T-cell (primary cell): ENCODE measurements around the gene VPS72. TPM values are rescaled to one million over a fixed set of nuclear protein-coding genes. Genes with fewer than 3 reads are reported as not detected.
"Not testable (repeated sequence)": the region's sequence is repeated elsewhere in the genome, so short reads cannot be mapped to it uniquely, and the experiment has no call there.

ENCODE experiments used
- ATAC-seq, 4 experiments: fragments of 200-7000 bp in 3 of 4; fragments of 150-1000 bp in 1 of 4; cut with Tn5 transposase; replicated peaks in 1 of 4; 1 replicate in 3 of 4; 2 replicates in 1 of 4; pipeline ENCODE4 v1.10.0; 2021; ENCODE audit warnings: moderate library complexity in 3 of 4, mild to moderate bottlenecking in 2 of 4, moderate number of reproducible peaks in 1 of 4
- CTCF ChIA-PET, 2 donors: fragments of 300-600 bp; sonication (Branson Sonifier 250); formaldehyde crosslinking; loops; one replicate each; lab custom pipeline; 2022; ENCODE audit warnings: antibody characterized with exemption in 2 of 2; lab: Charles Lee
- POLR2A ChIA-PET, 2 donors: fragments of 300-600 bp; sonication (Branson Sonifier 250); formaldehyde crosslinking; loops; one replicate each; lab custom pipeline; 2022; ENCODE audit warnings: antibody characterized with exemption in 2 of 2; lab: Charles Lee
- DNase-seq, 35 experiments: peaks; one replicate each; pipeline versions ENCODE4 v3.0.0 to v3.0.0-alpha.2; 2013 to 2023
- H3K27ac ChIP-seq: one replicate; pipeline ENCODE4 v1.5.1; 2013; ENCODE audit warnings: low read length
- H3K27me3 ChIP-seq, 2 experiments: replicated peaks in 1 of 2; 1 replicate in 1 of 2; 2 replicates in 1 of 2; pipeline versions ENCODE4 v1.6.1 to v1.7.0; 2013; ENCODE audit warnings: low read length in 1 of 2, mixed read lengths in 1 of 2; ENCODE audit not compliant: control insufficient read depth in 2 of 2, insufficient read depth in 2 of 2; ENCODE audit errors: extremely low read depth in 1 of 2
- H3K36me3 ChIP-seq, 2 donors: 1 replicate in 1 of 2; 2 replicates in 1 of 2; pipeline versions ENCODE4 v1.6.1 to v1.7.0; 2013; ENCODE audit warnings: low read length in 1 of 2; ENCODE audit not compliant: control insufficient read depth in 2 of 2, insufficient read depth in 1 of 2; ENCODE audit errors: extremely low read depth in 1 of 2
- H3K4me1 ChIP-seq, 2 experiments: 1 replicate in 1 of 2; 2 replicates in 1 of 2; pipeline versions ENCODE4 v1.6.1 to v1.7.0; 2013; ENCODE audit warnings: low read length in 2 of 2, mixed read lengths in 1 of 2; ENCODE audit not compliant: insufficient read depth in 2 of 2, control insufficient read depth in 1 of 2; ENCODE audit errors: extremely low read depth in 1 of 2
- H3K4me3 ChIP-seq, 2 donors: 1 replicate in 1 of 2; 2 replicates in 1 of 2; pipeline versions ENCODE4 v1.5.1 to v1.7.0; 2013; ENCODE audit warnings: mild to moderate bottlenecking in 2 of 2, low read length in 1 of 2, moderate library complexity in 1 of 2; ENCODE audit not compliant: control insufficient read depth in 1 of 2; ENCODE audit errors: extremely low read depth in 1 of 2
- H3K9me3 ChIP-seq: 2 replicates; pipeline ENCODE4 v1.7.0; 2013
- H3K27ac Mint-ChIP-seq, 2 donors: one replicate each; pipeline ENCODE4 v1.8.0; 2020 to 2021; ENCODE audit warnings: mild to moderate bottlenecking in 2 of 2, mixed read lengths in 2 of 2
- H3K27me3 Mint-ChIP-seq, 2 donors: one replicate each; pipeline ENCODE4 v1.8.0; 2021 to 2022; ENCODE audit warnings: mixed read lengths in 2 of 2
- H3K36me3 Mint-ChIP-seq: one replicate; pipeline ENCODE4 v1.8.0; 2021; ENCODE audit warnings: mixed read lengths
- H3K4me1 Mint-ChIP-seq, 3 donors: one replicate each; pipeline ENCODE4 v1.8.0; 2020 to 2022; ENCODE audit warnings: mixed read lengths in 3 of 3, mild to moderate bottlenecking in 1 of 3
- H3K4me3 Mint-ChIP-seq, 3 donors: one replicate each; pipeline ENCODE4 v1.8.0; 2020 to 2022; ENCODE audit warnings: mild to moderate bottlenecking in 3 of 3, mixed read lengths in 3 of 3, moderate library complexity in 3 of 3
- H3K9me3 Mint-ChIP-seq, 3 donors: one replicate each; pipeline ENCODE4 v1.8.0; 2020 to 2022; ENCODE audit warnings: mixed read lengths in 3 of 3
- WGBS: methylation state at CpG from one replicate; pipeline ENCODE4 v1.1.5; 2013; ENCODE audit warnings: missing lambda C conversion rate; ENCODE audit not compliant: insufficient coverage; 5-methylcytosine and 5-hydroxymethylcytosine counted together
- total RNA-seq, 35 experiments: library from RNA in 6 of 35; stranded (reverse) in 6 of 35; fragments of 120-200 nt in 1 of 35; gene quantifications; one replicate each; pipeline versions ENCODE4 v1.2.1 to v1.2.4 and lab custom pipeline; 2013 to 2026

VPS72 gene
- total RNA-seq, 5 donors from 2014 or later (not counting 1 experiment from before 2014, with no cell fraction given): 50.2 to 84.5 (median 58.9) TPM

DNA sequence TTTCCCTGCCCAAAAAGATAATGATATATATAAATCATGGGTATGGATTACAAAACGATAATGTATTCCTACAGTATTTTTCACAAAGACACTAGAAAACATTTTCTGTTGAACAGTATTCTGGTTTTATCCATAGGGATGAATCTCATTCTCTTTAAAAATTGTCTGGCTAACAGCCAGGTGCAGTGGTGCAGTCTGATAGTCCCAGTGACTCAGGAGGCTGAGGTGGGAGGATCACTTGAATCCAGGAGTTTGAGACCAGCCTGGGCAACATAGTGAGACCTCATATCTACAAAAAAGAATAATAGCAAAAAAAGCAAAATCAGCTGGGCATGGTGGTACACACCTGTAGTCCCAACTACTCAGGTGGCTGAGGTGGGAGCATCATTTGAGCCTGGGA, 31.6 kb upstream of the VPS72 start:
- Histone ChIP-seq H3K4me3 (no peak overlapping the region), H3K27ac (no peak overlapping the region), H3K36me3 (peaks cover 0 to 13% of the 10 kb centered on the region in 2 donors), H3K4me1 (no peaks in the 10 kb centered on the region), H3K9me3 (no peaks in the 10 kb centered on the region), H3K27me3 (no peaks in the 10 kb centered on the region)
- CTCF ChIA-PET: no interaction called here
- POLR2A ChIA-PET: no interaction called here
- WGBS: no CpG with 5 or more reads among the region's 1 CpG
- H3K9me3 Mint-ChIP-seq: no peaks in the 10 kb centered on the region
- H3K4me1 Mint-ChIP-seq: peaks cover 2 to 13% (median 8%) of the 10 kb centered on the region in 3 donors
- no peaks in the 10 kb centered on the region for H3K27me3 Mint-ChIP-seq
- H3K4me3 Mint-ChIP-seq: no peak overlapping the region
- no peak for ATAC-seq
- H3K27ac Mint-ChIP-seq: peak overlapping the region in 1 of 2 donors; percentile 28
- DNase-seq: no peak
- peaks cover 4% of the 10 kb centered on the region for H3K36me3 Mint-ChIP-seq

GRCh38 chr1:151213560-151213959, 23.6 kb upstream of the VPS72 start:
- H3K4me3 Mint-ChIP-seq: no peak overlapping the region
- no peaks in the 10 kb centered on the region for H3K9me3 Mint-ChIP-seq
- H3K27me3 Mint-ChIP-seq: no peaks in the 10 kb centered on the region
- H3K36me3 ChIP-seq: peaks cover 0 to 11% of the 10 kb centered on the region in 2 donors
- H3K9me3 ChIP-seq: no peaks in the 10 kb centered on the region
- ATAC-seq (no peak), DNase-seq (no peak)
- POLR2A ChIA-PET: interaction anchor here in 1 of 2 donors (0.6 kb wide), 1 partner anchor 125 kb away, joined by 3 read pairs; no protein-coding TSS in a partner anchor
- H3K36me3 Mint-ChIP-seq: peaks cover 16% of the 10 kb centered on the region
- no peak overlapping the region for H3K4me3 ChIP-seq
- H3K27ac Mint-ChIP-seq: peak overlapping the region; percentile 9 to 23
- CTCF ChIA-PET: interaction anchor here in 1 of 2 donors (1.2 kb wide), 1 partner anchor 16 kb away, joined by 3 read pairs; no protein-coding TSS in a partner anchor
- H3K4me1 Mint-ChIP-seq: peaks cover 33 to 35% (median 33%) of the 10 kb centered on the region in 3 donors
- H3K4me1 ChIP-seq: peaks cover 11 to 15% of the 10 kb centered on the region in 2 experiments
- H3K27ac ChIP-seq: no peak overlapping the region
- WGBS: no CpG with 5 or more reads among the region's 2 CpGs
- H3K27me3 ChIP-seq: no peaks in the 10 kb centered on the region

GRCh38 chr1:151211972-151212705, 22.1 kb upstream of the VPS72 start:
- H3K4me1 ChIP-seq: peaks cover 11 to 15% of the 10 kb centered on the region in 2 experiments
- ChIA-PET CTCF (interaction anchor here in 1 of 2 donors (0.6 to 1.2 kb wide), 2 partner anchors 17 to 35 kb away, joined by 3 read pairs; no protein-coding TSS in a partner anchor), POLR2A (interaction anchor here (0.5 to 0.7 kb wide), 3 partner anchors 8 to 151 kb away, joined by 3 to 5 read pairs (median 3); no protein-coding TSS in a partner anchor)
- H3K36me3 ChIP-seq: peaks cover 0 to 22% of the 10 kb centered on the region in 2 donors
- Mint-ChIP-seq H3K4me3 (peak overlapping the region; percentile 47 to 65 (median 60)), H3K4me1 (peaks cover 31 to 33% (median 31%) of the 10 kb centered on the region in 3 donors), H3K36me3 (peaks cover 16% of the 10 kb centered on the region), H3K27ac (peak overlapping the region; percentile 84 to 88), H3K27me3 (no peaks in the 10 kb centered on the region), H3K9me3 (no peaks in the 10 kb centered on the region)
- H3K4me3 ChIP-seq: peak overlapping the region in 1 of 2 donors; percentile 23
- DNase-seq (peak in 1 of 35 experiments; percentile 11), ATAC-seq (peak in 2 of 4 experiments; percentile 30 to 52)
- H3K27me3 ChIP-seq: no peaks in the 10 kb centered on the region
- H3K27ac ChIP-seq: no peak overlapping the region
- WGBS: 46% methylated on average over 6 of the region's 15 CpGs
- H3K9me3 ChIP-seq: no peaks in the 10 kb centered on the region

- Mint-ChIP-seq H3K36me3 (peaks cover 17% of the 10 kb centered on the region), H3K27me3 (no peaks in the 10 kb centered on the region), H3K27ac (peak overlapping the region; percentile 23 to 28), H3K9me3 (no peaks in the 10 kb centered on the region), H3K4me3 (peak overlapping the region in 1 of 3 donors; percentile 44), H3K4me1 (peaks cover 29 to 32% (median 30%) of the 10 kb centered on the region in 3 donors)
- WGBS: no CpG with 5 or more reads among the region's 1 CpG
- no peaks in the 10 kb centered on the region for H3K9me3 ChIP-seq
- H3K27me3 ChIP-seq: no peaks in the 10 kb centered on the region
- DNase-seq (no peak), ATAC-seq (no peak)
- H3K4me3 ChIP-seq: no peak overlapping the region
- H3K27ac ChIP-seq: no peak overlapping the region
- CTCF ChIA-PET: no interaction called here
- POLR2A ChIA-PET: no interaction called here
- peaks cover under 1 to 32% of the 10 kb centered on the region in 2 donors for H3K36me3 ChIP-seq
- peaks cover 11 to 15% of the 10 kb centered on the region in 2 experiments for H3K4me1 ChIP-seq
Observed at GRCh38 chr1:151210830-151211229, 20.8 kb upstream of the VPS72 start.

- not testable (repeated sequence) for ATAC-seq, H3K9me3 ChIP-seq, H3K27me3 ChIP-seq, H3K27ac Mint-ChIP-seq, DNase-seq, H3K27ac ChIP-seq, H3K9me3 Mint-ChIP-seq, H3K27me3 Mint-ChIP-seq, H3K4me3 ChIP-seq, H3K36me3 Mint-ChIP-seq, H3K4me3 Mint-ChIP-seq
- WGBS: 87% methylated on average over 12 of the region's 12 CpGs
- H3K4me1 Mint-ChIP-seq: peaks cover 25 to 32% (median 26%) of the 10 kb centered on the region in 3 donors
- Histone ChIP-seq H3K4me1 (peaks cover 4 to 11% of the 10 kb centered on the region in 2 experiments), H3K36me3 (peaks cover 4 to 30% of the 10 kb centered on the region in 2 donors)
- CTCF ChIA-PET: interaction anchor here in 1 of 2 donors (0.9 kb wide), 1 partner anchor 106 kb away, joined by 5 read pairs; no protein-coding TSS in a partner anchor
- POLR2A ChIA-PET: interaction anchor here in 1 of 2 donors (0.6 kb wide), 1 partner anchor 419 kb away, joined by 4 read pairs; no protein-coding TSS in a partner anchor
Observed at GRCh38 chr1:151205381-151205965, 15.5 kb upstream of the VPS72 start.
